Activated CD4-positive, alpha-beta T cell treated with anti-CD3 and anti-CD28 coated beads, Interleukin-2, amount 50 U/mL, for 24 hours (primary cell): ENCODE data around the gene PLA2G4E.

Experiments used
- DNase-seq, 2 donors: peaks; one replicate each; pipeline ENCODE4 v3.0.0-alpha.2; 2020; ENCODE audit warnings: low read depth in 1 of 2, low spot score in 1 of 2

PLA2G4E gene

DNA sequence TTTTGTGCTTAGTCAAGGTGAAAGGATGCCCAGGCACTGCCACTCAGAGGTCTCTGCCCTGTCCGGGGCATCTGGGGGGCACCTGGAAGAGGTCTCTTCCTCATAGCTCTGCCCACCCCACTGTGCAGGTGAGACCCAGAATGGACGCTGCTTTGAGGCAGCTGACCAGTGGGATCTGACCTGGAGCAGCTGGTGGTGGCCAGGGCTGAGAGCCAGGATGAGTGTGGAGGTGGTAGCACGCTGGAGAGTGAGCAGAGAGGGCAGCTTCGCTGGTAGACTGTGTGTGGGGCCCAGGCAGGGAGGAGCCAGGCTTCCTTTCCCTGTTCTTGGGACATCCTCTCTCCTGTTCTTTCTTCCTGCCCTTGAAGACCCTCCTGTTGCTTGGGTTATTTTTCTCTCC, 32.2 kb upstream of the PLA2G4E start:
- DNase-seq: no peak

DNA sequence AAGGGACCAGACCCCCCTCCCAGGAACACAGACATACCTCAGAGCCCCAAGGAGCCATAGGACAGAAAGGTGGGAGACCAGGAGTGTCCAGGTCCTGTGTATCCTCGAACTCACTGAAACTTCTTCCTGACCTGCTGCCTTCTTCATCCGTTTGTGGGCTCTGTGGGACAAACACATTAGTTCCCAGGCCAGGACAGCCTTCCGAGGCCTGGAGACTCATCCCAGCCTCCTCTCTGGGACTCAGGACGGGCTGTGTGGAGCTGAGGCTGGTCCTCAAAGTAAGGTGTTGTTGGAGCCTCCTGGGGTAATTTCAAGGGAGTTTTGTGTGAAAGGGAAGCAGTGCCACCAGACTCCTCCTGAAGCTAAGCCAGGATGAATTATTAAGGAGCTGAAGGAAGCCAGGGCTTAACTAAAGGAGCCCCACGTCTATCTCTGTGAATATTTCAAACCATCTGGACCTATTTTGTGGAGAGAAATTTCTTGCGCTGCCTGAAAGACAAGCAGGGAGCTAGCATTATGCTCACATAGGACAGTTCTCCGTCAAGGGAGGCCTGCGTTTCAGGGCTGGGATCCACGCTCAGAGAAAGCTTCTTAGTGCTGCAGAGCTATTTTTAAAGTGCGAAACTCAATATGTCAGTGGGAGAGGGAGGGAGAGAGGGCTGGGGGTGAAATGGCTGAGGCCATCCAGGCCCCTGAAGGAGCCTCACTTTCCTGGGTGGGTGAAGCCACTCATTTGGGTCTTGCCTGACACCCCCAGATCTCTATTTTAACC, 29.8 kb upstream of the PLA2G4E start:
- no peak for DNase-seq

DNA sequence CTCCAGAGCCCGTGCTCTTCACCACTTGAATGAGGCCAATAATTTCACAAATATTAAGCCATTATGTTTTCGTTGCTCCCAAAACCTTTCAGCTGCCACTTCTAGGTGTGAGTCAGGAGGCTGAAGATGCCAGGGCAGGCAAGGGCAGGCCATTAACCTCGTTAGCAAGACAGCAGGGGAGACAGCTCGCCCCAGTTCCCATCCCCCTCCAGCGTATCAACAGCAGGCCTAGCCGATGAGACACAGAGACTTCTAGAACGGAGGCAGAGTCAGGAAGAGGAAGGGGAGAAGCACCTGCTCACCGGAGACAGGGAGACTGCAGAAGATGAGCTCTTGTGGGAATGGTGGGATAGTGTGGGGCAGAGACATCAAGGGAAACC, 28.0 kb upstream of the PLA2G4E start:
- DNase-seq: no peak

GRCh38 chr15:42048080-42048820, 27.4 kb upstream of the PLA2G4E start:
- DNase-seq: no peak

DNA sequence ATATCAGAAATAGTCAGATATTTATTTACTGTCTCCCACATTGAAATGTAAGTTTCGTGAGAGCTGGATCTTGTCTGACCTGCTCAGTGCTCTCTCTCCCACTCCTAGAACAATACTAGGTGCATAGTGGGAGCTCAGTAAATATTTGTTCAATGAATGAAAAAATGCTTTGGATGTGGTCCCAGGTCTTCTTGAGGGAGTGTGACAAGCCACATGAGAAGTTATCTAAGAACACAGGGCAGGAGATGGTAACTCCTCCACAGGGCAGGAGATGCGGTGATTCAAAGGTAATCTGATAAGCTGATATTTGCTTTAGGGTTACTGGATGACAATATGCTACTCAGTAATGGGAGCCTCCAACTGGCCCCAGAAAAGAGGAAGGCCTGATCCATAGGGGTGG, 25.8 kb upstream of the PLA2G4E start:
- DNase-seq: no peak

DNA sequence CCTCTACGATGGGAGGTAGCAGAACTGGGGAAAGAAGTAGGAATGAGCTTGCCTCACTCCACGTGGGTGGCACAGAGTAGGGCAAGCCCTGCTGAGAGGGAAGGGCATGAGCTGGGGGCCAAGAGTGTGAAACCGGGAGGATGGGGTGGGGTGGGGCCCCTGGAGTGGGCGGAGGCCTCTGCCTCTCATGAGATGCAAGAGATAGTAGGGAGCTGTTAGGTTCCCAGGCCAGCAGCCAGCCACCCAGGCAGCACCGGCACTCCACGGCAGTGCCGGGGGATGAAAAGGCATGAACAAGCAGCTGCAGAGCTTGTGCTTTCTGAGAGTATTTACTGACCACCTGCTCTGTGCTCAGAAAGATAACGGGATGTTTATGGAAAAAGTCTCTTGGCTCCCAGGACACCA, 24.4 kb upstream of the PLA2G4E start:
- DNase-seq: no peak

- no peak for DNase-seq
Observed at GRCh38 chr15:42042602-42043400, 22.0 kb upstream of the PLA2G4E start.

- no peak for DNase-seq
Observed at GRCh38 chr15:42038401-42038800, 17.6 kb upstream of the PLA2G4E start.

GRCh38 chr15:42037656-42038055, 16.8 kb upstream of the PLA2G4E start:
- DNase-seq: no peak

GRCh38 chr15:42036966-42037365, 16.1 kb upstream of the PLA2G4E start:
- no peak for DNase-seq

DNA sequence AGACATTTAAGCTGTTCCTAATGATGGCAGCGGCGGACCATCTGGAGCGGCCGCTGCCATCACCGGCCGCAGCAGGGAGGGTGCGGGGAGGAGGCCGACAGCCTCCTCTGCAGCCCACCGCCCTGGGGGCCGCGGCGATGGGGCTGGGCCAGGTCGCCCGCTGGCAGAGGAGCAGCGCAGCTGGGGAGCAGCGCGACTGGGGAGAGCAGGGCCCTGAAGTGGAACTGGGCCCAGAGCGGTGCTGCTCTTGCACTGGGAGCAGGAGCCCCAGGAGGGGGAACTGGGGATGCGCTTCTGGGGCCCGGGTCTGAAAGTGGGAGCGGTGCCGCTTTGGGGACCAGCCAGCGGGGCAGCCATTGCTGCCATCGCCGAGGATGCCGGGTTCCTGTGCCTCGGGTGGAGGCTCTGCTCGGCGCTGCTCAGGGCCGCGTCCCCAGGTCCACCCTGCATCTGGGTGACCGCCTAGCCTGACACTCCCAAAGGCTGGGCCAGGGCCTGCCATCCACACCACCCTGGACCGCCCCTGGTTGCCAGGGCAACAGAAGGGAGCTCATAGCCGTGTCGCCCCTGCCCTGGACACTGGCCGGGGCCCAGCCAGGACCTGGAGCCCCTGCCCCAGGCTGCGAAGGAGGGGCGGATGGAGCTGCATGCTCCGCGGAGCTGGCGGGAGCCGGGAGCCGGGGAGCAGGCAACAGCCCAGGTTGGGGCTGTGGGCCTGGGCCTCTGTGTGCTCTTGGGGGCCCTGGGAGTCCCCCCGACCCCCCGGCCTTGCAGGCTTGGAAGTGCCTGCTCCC, 15.5 kb upstream of the PLA2G4E start:
- DNase-seq: no peak

DNA sequence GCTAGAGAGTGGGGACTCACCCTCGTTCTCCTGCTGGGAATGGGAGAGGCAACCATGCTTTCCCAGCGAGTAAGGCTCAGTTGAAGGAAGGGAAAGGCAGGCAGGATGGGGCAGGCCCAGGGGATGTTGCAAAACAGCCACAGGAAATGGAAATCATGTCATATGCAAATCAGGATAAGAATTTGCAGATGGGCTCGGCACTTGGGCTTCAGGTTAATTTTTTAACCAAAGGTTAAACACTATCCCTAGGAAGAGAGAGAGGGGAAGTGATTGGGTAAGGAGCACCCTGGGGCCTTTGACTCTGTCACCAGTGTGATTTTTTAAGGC, 14.6 kb upstream of the PLA2G4E start:
- DNase-seq: no peak

- no peak for DNase-seq
Observed at GRCh38 chr15:42034628-42035434, 14.0 kb upstream of the PLA2G4E start.

- DNase-seq: no peak
Observed at GRCh38 chr15:42033214-42033873, 12.5 kb upstream of the PLA2G4E start.

- no peak for DNase-seq
Observed at GRCh38 chr15:42032376-42033213, 11.8 kb upstream of the PLA2G4E start.

DNA sequence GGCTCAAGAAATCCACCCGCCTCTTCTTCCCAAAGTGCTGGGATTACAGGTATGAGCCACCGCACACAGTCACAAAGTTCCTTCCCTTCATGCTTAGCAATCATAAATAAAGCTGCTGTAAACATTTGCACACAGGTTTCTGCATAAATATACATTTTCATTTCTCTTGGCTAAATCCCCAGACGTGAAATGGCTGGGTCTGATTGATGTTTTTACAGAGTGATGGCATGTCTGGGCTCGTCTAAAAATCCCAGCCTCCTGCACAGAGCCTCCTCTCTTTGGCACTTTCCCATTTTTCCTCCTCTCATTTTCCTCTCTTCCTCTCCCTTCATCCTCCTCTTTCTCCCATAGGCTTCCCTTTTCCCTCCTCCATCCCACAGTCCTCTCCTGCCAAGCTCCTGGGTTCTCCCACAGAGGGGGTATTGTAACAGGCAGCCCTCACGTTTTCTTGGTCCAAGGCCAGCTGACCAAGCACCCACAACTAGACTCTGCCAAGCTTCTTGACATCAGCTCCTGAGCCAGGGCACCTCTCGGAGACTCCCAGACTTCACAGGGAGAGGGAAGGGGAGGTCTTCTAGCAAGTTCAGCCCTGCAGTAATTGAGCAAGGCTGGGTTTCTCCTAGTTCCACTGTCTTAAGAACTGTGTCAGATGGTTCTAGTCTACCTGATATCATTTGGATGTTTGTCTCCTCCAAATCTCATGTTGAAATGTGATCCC, 10.5 kb upstream of the PLA2G4E start:
- DNase-seq: no peak

DNA sequence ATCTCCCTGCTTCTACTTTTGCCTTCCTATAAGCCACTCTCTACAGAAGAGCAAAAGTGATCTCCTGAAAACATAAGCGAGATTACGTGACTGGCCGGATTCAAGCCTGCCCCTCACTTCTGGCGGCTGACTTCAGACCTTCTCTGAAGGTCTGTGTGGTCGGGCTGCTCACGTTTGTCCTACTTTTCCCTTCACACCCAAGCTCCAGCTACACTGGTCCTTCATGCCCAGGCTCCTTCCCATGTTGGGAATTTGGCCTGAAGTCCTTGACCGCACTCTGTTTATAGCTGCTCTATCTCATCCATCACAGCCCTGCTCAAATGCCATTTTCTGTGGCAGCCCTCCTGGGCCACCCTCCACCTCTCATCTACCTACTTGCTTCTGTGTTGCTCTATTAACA, 6.7 kb upstream of the PLA2G4E start:
- no peak for DNase-seq

GRCh38 chr15:42024303-42024702, 3.5 kb upstream of the PLA2G4E start:
- DNase-seq: no peak
